HG03460 (cell line): ENCODE results near the gene ATCAY.
"Not testable (repeated sequence)": the region's sequence is repeated elsewhere in the genome, so short reads cannot be mapped to it uniquely, and the experiment has no call there.

Source experiments
- ATAC-seq: cut with Tn5 transposase; IDR thresholded peaks from one replicate; pipeline ENCODE4 v1.9.1; 2021; ENCODE audit not compliant: unreplicated experiment

The ATCAY gene

DNA sequence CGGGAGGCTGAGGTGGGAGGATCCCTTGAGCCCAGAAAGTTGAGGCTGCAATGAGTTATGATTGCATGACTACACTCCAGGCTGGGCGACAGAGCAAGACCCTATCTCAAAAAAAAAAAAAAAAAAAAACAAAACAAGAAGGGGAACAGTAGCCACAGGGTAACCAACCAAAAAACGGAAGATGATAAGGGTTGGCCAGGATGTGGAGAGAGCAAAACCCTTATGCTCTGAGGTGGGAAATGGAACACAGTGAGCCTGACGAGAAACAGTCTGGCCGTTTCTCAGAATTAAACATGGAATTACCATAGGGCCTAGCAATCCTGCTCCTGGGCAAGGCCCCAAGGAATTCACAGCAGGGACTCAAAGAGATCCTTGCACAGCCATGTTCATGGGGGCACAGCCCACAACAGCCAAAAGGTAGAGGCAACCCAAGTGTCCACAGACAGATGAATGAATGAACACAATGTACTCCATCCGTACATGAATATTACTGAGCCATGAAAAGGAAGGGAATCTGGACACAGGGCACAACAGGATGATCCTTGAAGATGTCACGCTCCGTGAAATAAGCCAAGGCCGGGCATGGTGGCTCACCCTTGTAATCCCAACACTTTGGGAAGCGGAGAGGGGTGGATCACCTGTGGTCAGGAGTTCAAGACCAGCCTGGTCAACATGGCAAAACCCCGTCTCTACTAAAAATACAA lies 63.7 kb downstream of the ATCAY start:
- ATAC-seq = no peak

DNA sequence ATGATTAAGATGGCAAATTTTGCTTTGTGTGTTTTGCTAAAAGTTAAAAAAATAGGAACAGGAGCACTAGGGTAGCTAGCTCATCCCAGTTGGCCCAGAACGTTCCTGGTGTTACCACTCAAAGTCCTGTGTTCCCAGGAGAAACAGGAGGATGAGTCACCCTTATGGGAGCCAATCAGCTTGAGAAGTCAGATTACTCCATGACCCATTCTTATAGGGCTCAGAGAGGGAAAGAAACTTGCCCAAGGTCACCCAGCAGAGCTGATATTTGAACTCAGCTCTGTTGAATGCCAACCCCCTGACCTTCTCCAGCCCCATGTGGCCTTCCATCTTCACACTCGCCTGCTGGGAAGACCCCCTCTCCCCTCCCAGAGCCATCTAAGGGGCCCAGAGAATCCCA lies 65.4 kb downstream of the ATCAY start:
- no peak for ATAC-seq

- not testable (repeated sequence) for ATAC-seq
Measured at GRCh38 chr19:3947316-3947933, 66.9 kb downstream of the ATCAY start.

DNA sequence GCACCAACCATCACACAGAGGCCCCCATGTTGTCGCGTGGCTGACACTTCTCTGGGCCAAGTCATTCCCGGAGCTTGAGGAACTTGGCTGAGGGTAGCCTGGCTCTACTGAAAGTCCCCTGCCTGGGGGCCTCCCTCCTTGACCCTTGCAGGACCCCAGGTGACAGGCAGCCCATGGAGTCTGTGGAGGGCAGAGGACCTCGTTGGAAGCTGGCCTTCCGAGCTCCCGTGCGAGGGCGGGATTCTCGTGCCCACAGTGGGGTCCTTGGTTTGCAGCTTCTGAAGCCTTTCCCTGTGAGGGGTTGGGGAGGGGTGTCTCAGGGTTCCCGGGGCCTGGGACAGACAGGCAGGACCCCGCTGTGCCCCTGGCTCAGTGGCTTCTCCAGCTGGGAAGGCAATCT lies 68.8 kb downstream of the ATCAY start:
- ATAC-seq = no peak

- no peak for ATAC-seq
Measured at GRCh38 chr19:3949997-3950859, 69.7 kb downstream of the ATCAY start.

DNA sequence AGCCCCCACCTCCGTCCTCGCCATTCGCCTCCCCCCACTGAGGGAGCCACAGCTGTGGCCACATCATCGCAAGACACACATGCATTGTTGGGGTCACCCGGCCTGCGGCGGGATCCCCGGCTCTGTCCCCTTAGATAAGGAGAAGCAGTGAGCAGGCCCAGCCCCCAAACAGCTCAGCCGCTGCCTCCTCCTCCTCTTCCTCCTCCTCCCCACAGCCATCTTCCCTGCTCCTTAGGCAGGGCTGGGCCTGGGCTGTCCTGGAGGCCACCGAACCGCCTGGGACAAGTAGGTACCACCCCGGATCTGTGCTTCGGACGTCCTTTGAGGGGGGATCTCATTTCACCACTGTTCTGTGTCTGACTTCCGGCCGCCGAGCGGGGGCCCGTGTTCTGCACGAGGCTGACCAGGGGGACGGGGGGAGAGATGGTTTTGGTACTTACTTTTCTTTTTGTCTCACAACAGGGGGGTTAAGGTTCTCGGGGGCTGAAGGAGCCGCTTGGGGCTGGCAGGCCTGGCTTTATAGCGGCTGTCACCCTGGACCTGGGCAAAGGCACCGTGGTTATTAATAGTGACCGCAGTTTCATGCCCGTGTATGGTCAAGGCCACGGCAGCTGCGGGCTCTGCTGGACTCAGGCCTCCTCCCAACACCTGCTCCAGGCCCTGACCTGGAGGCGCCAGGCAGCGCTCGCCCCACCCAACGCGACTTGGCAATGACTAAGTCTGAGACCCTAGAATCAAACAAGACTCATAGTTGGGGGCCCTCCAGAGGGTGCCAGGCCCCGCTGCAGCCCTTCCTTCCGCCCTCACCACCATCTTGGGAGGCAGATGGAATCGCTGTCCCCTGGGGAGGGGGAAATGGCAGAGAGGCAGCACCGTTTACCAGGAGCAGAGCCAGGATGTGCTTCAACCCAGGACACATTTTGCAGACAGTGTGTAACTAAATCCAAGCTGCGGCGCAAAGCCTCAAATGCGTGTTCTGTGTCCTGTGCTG lies 70.7 kb downstream of the ATCAY start:
- ATAC-seq = no peak

- not testable (repeated sequence) for ATAC-seq
Measured at GRCh38 chr19:3952755-3953276, 72.3 kb downstream of the ATCAY start.

DNA sequence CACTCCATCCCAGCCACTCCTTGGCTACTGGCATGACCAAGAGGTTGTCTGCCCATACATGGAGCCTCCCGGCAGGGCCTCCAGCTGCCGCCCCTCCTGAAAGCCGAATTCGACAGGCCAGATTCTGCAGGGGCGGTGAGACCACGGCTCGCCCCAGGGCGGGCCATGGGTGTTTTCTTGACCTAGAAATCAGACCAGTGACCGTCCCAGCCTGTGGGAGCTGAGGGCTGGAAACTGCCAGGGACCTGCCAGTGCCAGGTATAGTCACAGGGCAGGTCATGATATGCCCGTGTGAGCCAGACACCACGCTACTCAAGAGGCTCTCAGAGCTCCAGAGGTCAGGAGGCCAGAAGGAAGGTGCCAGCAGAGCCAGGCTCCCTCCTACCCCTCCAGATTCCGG lies 73.6 kb downstream of the ATCAY start:
- ATAC-seq = no peak

DNA sequence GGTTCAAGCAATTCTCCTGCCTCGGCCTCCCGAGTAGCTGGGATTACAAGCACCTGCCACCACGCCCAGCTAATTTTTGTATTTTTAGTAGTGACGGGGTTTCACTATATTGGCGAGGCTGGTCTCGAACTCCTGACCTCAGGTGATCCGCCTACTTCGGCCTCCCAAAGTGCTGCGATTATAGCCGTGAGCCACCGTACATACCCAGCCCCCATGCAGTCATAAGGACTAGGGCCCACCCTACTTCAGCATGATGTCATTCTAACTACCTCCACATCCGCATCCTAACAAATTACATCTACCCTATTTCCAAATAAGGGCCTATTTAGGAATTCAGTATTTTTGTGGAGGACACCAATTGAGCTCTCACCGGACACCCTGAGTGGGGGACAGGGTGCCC lies 74.8 kb downstream of the ATCAY start:
- ATAC-seq = not testable (repeated sequence)

GRCh38 chr19:3955688-3956087 lies 75.2 kb downstream of the ATCAY start:
- no peak for ATAC-seq

- ATAC-seq = no peak
Measured at GRCh38 chr19:3958836-3959765, 78.6 kb downstream of the ATCAY start.

DNA sequence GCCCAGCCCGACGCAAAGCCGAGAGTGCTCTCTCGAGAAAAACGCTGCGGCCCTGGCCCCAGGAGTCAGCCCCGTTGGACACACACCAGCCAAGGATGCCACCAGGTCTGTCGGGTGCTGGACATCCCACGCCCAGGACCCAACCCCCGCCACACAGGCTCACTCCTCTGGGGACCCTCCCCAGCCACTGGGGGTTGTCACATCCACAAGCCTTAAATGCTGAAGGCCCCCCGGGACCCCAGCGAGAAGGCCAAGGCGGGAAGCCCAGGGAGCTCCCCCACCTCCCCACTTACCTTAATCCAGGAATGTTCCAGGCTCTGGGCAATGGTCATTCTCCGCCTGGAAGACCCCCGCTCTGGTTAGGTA lies 79.3 kb downstream of the ATCAY start:
- no peak for ATAC-seq

DNA sequence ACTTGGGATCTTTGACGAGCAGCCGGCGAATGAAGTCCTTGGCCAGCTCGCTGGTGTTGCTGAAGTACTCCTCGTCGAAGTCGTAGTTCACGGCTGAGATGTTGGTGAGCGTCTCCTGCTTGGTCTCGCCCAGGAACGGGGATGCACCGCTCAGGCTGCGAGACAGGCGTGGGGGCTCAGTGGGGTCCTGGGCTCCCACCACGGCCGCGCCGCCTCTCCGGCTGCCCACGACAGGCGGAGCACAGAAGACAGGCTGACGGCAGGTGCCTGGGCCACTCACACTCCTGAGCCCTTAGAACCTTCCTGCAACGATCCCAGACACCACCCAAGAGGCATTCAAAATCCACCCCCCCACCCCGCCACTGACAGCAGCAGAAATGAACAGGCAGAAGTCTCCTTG lies 80.5 kb downstream of the ATCAY start:
- no peak for ATAC-seq

DNA sequence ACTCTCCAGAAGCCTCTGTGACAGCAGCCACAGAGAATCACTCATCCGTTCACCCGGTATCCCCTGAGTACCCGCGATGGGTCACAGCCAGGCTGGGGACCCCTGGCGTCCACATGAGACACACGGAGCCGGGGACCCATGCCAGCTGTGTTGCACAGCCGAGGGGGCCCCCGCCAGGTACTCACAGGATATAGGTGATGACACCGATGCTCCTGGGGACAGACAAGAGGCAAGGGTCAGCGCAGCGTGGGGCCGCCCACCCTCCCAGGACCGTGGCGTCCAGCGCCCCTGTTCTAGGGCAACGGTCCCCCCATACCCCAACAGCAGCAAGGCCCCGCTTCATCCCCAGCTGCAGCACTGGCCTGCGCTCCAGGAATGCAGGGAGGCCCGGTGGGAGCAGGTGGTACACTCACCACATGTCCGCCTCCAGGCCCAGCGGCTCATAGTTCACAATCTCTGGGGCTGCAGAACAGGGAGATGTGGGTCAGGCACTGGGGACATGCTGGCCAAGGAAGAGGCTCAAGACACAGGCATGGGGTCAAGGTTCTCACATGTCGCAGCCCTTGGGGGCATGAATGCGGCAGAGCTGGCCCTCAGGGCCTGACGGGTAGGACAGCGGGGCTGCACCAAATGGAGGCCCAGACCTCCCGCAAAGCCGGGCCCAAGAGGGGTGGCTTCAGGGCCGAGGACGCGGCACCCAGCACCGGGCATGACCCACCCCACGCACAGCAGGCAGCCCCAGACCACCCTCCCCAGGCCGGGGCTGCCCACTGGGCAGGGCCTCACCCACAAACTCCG lies 83.2 kb downstream of the ATCAY start:
- no peak for ATAC-seq

DNA sequence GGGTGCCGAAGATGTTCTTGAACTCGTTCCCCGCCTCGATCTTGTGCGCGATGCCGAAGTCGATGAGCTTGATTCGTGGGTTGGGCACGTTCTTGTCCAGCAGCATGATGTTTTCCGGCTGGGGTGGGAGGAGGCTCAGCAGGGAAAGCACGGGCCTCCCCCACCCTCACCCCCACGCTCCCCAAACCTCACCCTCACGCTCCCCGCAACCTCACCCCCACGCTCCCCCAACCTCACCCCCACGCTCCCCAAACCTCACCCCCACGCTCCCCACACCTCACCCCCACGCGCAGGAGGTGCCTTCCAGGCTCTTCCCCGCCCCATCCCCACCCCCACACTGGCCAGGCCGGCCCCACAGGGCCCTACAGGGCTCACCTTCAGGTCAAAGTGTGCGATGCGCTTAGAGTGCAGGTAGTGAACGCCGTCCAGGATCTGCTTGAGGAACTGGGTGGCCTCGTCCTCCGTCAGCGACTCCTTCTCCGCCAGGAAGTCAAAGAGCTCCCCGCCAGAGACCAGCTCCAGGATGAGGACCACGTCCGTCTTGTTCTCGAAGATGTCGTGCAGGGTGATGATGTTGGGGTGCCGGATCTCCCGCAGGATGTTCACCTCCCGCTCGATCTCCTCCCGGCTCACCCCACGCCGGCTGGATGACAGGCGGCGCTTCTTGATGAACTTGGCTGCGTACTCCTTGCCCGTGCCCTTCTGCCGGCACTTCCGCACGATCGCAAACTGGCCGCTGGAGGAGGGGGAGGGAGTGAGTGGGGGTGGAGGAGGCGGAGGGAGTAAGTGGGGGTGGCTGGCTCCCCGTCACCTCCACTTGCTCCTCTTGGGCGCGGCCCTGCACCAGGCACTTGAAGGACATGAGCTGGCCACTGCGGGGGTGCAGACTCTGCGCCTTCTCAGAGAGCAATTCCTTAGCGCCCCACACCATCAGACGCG lies 84.0 kb downstream of the ATCAY start:
- ATAC-seq = no peak

DNA sequence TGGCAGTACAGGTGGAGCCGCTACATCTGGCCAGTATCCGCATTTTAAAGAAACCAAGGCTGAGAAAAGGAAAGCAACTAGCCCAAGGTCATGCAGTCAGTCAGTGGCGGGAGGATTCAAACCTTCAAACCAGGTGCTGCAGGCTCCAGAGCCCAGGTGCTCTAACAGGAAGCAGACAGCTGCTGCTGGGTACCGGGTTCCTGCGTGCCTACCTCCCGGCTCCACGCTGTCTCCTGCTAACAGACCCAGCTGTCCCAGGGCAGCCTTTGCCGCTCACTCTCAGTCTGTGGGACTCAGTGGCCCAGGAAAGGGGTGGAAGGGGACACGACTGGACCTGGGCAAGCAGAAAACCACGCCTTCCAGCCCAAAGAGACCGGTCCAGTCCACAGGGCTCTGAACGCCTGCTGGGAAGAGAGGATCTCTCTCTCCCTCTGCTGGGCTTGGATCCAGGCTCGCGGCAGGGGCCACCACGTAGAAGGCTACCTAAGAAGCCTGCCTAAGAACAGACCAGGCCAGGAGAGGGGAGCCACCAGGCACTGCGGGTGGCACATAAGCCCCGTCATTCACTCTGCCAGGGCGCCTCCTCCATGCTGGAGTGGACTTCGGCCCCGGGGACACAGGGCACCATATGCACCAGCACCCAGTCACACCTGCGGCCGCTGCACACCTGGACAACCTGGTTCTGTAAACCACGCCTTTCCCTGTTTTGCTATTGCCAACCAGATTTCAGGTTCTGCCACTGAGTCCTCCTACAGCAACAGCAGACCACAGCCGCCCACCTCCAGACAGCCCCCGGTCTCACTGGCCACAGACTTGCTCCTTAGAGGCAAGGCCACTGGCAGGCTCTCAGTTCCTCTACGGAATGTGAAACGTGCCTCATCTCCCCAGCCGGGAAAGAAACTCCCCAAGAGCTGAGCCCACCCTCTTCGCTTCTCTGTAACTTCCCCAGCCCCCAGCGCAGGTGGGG lies 85.8 kb downstream of the ATCAY start:
- no peak for ATAC-seq
